ENCODE results near the gene PRKAG1. TPM values are rescaled to one million over a fixed set of nuclear protein-coding genes. Genes with fewer than 3 reads are reported as not detected.

The PRKAG1 gene
- total RNA-seq, 2 experiments from 2014 or later = 22.8 to 45.9 TPM

- H3K4me2 ChIP-seq (ENCODE audit: low read length) = no peak overlapping the region
- TF ChIP-seq CTCF (conservative IDR thresholded peaks at IDR 0.05; ENCODE audit: low read length) (no peak), EZH2phosphoT487 (IDR thresholded peaks at IDR 0.05; ENCODE audit: borderline replicate concordance, low read depth, low read length) (no peak)
- peaks cover 23% of the 10 kb centered on the region for H3K79me2 ChIP-seq (ENCODE audit: insufficient read depth, low read depth, low read length)
- no peak for DNase-seq (ENCODE audit: low spot score)
- ChIA-PET CTCF (ENCODE audit: unreplicated experiment) (no interaction called here), POLR2A (no interaction called here)
- no peaks in the 10 kb centered on the region for H3K9me2 ChIP-seq (ENCODE audit: insufficient read depth, low read length)
- H3K9me3 ChIP-seq (ENCODE audit: low read length) = no peaks in the 10 kb centered on the region
- peaks cover 95% of the 10 kb centered on the region for H3K36me3 ChIP-seq (ENCODE audit: insufficient read depth, low read length)
- no peak overlapping the region for H2AFZ ChIP-seq (ENCODE audit: low read length)
- no peak overlapping the region for H3K27ac ChIP-seq (ENCODE audit: low read depth, low read length, poor library complexity, severe bottlenecking)
- no peak overlapping the region for H3K4me3 ChIP-seq (ENCODE audit: low read depth, low read length, poor library complexity, severe bottlenecking)
- peaks cover 11% of the 10 kb centered on the region for H3K4me1 ChIP-seq (ENCODE audit: insufficient read depth, low read length, poor library complexity, severe bottlenecking)
- H4K20me1 ChIP-seq (ENCODE audit: insufficient read depth, low read length) = peaks cover 15% of the 10 kb centered on the region
- no TSS peak for BruUV-seq (replicated peaks)
- intact Hi-C loops (cut with micrococcal nuclease; ENCODE audit: unreplicated experiment) = no loop called here
These were observed 32.8 kb upstream of the PRKAG1 start for GRCh38 chr12:49051373-49051764.

DNA sequence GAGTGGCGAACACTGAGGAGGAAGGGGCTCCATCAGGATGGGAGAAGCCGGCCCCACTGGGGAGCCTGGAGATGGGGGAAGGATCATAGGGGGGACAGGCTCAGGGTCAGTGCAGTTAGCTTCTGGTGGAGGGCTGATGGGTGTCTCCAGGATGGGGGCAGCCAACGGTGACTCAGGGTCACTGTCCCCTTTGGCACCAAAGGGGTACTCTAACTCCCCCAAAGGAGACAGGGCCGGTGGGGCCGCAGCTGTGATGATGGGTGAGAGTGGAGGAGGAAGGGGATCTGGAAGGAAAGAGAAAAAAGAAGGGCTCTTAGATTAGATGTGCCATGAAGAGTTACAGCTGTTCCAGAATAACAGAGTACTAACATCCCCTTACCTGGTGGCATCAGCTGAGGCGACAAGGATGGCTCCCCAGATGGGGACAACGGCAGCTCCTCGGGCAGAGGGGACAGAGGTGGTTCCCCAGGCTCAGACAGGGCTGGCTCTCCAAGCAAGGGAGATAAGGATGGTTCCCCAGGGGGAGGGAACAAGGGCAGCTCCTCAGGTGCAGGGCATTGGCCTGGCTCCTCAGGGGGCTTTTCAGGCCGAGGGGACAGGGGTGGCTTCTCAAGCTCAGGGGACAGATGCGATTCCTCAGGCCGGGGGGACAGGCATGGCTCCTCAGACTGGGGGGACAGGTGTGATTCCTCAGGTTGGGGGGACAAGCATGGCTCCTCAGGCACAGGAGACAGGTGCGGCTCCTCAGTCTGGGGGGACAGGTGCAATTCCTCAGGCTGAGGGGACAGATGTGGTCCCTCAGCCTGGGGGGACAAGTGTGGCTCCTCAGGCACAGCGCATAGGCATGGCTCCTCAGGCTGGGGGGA, 32.2 kb upstream of the PRKAG1 start:
- Histone ChIP-seq H3K79me2 (ENCODE audit: insufficient read depth, low read depth, low read length) (peaks cover 17% of the 10 kb centered on the region), H3K9me2 (ENCODE audit: insufficient read depth, low read length) (no peaks in the 10 kb centered on the region), H3K27ac (ENCODE audit: low read depth, low read length, poor library complexity, severe bottlenecking) (no peak overlapping the region), H4K20me1 (ENCODE audit: insufficient read depth, low read length) (peaks cover 9% of the 10 kb centered on the region), H3K36me3 (ENCODE audit: insufficient read depth, low read length) (peaks cover 100% of the 10 kb centered on the region), H3K4me1 (ENCODE audit: insufficient read depth, low read length, poor library complexity, severe bottlenecking) (peaks cover 5% of the 10 kb centered on the region), H2AFZ (ENCODE audit: low read length) (no peak overlapping the region), H3K4me3 (ENCODE audit: low read depth, low read length, poor library complexity, severe bottlenecking) (no peak overlapping the region), H3K4me2 (ENCODE audit: low read length) (no peak overlapping the region), H3K9me3 (ENCODE audit: low read length) (no peaks in the 10 kb centered on the region)
- no peak for TF ChIP-seq EZH2phosphoT487 (IDR thresholded peaks at IDR 0.05; ENCODE audit: borderline replicate concordance, low read depth, low read length)
- no peak for TF ChIP-seq CTCF (conservative IDR thresholded peaks at IDR 0.05; ENCODE audit: low read length)
- no peak for DNase-seq (ENCODE audit: low spot score)
- CTCF ChIA-PET (ENCODE audit: unreplicated experiment) = no interaction called here
- BruUV-seq (replicated peaks) = no TSS peak
- intact Hi-C loops (cut with micrococcal nuclease; ENCODE audit: unreplicated experiment) = no loop called here
- POLR2A ChIA-PET = interaction anchor here (0.7 to 0.8 kb wide), 2 partner anchors 51 to 79 kb away, joined by 3 to 5 read pairs; no protein-coding TSS in a partner anchor

- ChIA-PET CTCF (ENCODE audit: unreplicated experiment) (no interaction called here), POLR2A (no interaction called here)
- no peaks in the 10 kb centered on the region for H3K9me2 ChIP-seq (ENCODE audit: insufficient read depth, low read length)
- H3K4me1 ChIP-seq (ENCODE audit: insufficient read depth, low read length, poor library complexity, severe bottlenecking) = no peaks in the 10 kb centered on the region
- H3K4me3 ChIP-seq (ENCODE audit: low read depth, low read length, poor library complexity, severe bottlenecking) = no peak overlapping the region
- TF ChIP-seq CTCF (conservative IDR thresholded peaks at IDR 0.05; ENCODE audit: low read length) (no peak), EZH2phosphoT487 (IDR thresholded peaks at IDR 0.05; ENCODE audit: borderline replicate concordance, low read depth, low read length) (no peak)
- DNase-seq (ENCODE audit: low spot score) = no peak
- H3K79me2 ChIP-seq (ENCODE audit: insufficient read depth, low read depth, low read length) = peaks cover 6% of the 10 kb centered on the region; the same call in 1 of the 2 replicates
- H2AFZ ChIP-seq (ENCODE audit: low read length) = no peak overlapping the region
- no peaks in the 10 kb centered on the region for H4K20me1 ChIP-seq (ENCODE audit: insufficient read depth, low read length)
- no peaks in the 10 kb centered on the region for H3K9me3 ChIP-seq (ENCODE audit: low read length)
- H3K4me2 ChIP-seq (ENCODE audit: low read length) = no peak overlapping the region
- no peak overlapping the region for H3K27ac ChIP-seq (ENCODE audit: low read depth, low read length, poor library complexity, severe bottlenecking)
- intact Hi-C loops (cut with micrococcal nuclease; ENCODE audit: unreplicated experiment) = no loop called here
- no TSS peak for BruUV-seq (replicated peaks)
- peaks cover 100% of the 10 kb centered on the region for H3K36me3 ChIP-seq (ENCODE audit: insufficient read depth, low read length)
These were observed 31.1 kb upstream of the PRKAG1 start for GRCh38 chr12:49049566-49050224.

All from OCI-LY7 (cell line).